Spleen (tissue), 11 donors: ENCODE measurements around the gene RAMP3. TPM values are rescaled to one million over a fixed set of nuclear protein-coding genes. Genes with fewer than 3 reads are reported as not detected.

Experiments used
- DNase-seq: peaks from one replicate; pipeline ENCODE4 v3.0.0-alpha.2; 2020
- H3K27ac ChIP-seq, 8 donors: fragments of 200-600 bp; sonication (generic) in 7 of 8; 1 replicate in 4 of 8; 2 replicates in 4 of 8; pipeline versions ENCODE4 v1.5.0 to v1.8.0; 2016 to 2021; ENCODE audit warnings: inconsistent platforms in 4 of 8, mild to moderate bottlenecking in 4 of 8, moderate library complexity in 1 of 8
- H3K27me3 ChIP-seq, 7 donors: fragments of 200-600 bp; sonication (generic) in 6 of 7; replicated peaks in 1 of 7; 1 replicate in 4 of 7; 2 replicates in 3 of 7; pipeline versions ENCODE4 v1.5.0 to v1.8.0; 2016 to 2021; ENCODE audit warnings: inconsistent platforms in 3 of 7, mild to moderate bottlenecking in 1 of 7
- H3K36me3 ChIP-seq, 6 donors: fragments of 200-600 bp; sonication (generic) in 5 of 6; 1 replicate in 4 of 6; 2 replicates in 2 of 6; pipeline versions ENCODE4 v1.5.0 to v1.8.0; 2016 to 2021; ENCODE audit warnings: inconsistent platforms in 2 of 6
- H3K4me1 ChIP-seq, 6 donors: fragments of 200-600 bp; sonication (generic) in 5 of 6; 1 replicate in 3 of 6; 2 replicates in 3 of 6; pipeline versions ENCODE4 v1.5.0 to v1.8.0; 2016 to 2021; ENCODE audit warnings: inconsistent platforms in 3 of 6
- H3K4me3 ChIP-seq, 8 donors: fragments of 200-600 bp; sonication (generic) in 7 of 8; 1 replicate in 4 of 8; 2 replicates in 4 of 8; pipeline versions ENCODE4 v1.5.0 to v1.8.0; 2016 to 2021; ENCODE audit warnings: inconsistent platforms in 4 of 8, mild to moderate bottlenecking in 4 of 8, moderate library complexity in 2 of 8
- H3K9me3 ChIP-seq, 8 donors: fragments of 200-600 bp; sonication (generic) in 7 of 8; 1 replicate in 4 of 8; 2 replicates in 4 of 8; pipeline versions ENCODE4 v1.5.0 to v1.8.0; 2016 to 2021; ENCODE audit warnings: inconsistent platforms in 4 of 8
- POLR2A ChIP-seq, 3 donors: fragments of 450-650 bp; IDR thresholded peaks; one replicate each; pipeline ENCODE4 v1.5.1; 2017; ENCODE audit warnings: antibody characterized with exemption in 3 of 3, mild to moderate bottlenecking in 1 of 3
- POLR2AphosphoS5 ChIP-seq, 3 donors: sonication (generic); formaldehyde crosslinking; IDR thresholded peaks; one replicate each; pipeline ENCODE4 v1.5.1; 2017; ENCODE audit warnings: antibody characterized with exemption in 3 of 3
- WGBS, 5 donors: extraction: QIAGEN DNeasy Blood & Tissue Kit in 3 of 5; methylation state at CpG; one replicate each; pipeline versions ENCODE4 v1.1.5 to v1.1.7; 2013 to 2018; 5-methylcytosine and 5-hydroxymethylcytosine counted together
- intact Hi-C: fragments of 100-400 bp; cut with DNase I; formaldehyde crosslinking; loops from one replicate; pipeline ENCODE4 v1.15.0; 2023; ENCODE audit warnings: low total_unique reads
- polyA plus RNA-seq, 3 donors: library from polyadenylated mRNA; stranded (reverse); fragments of 200-250 nt; gene quantifications; one replicate each; pipeline ENCODE4 v1.2.1, GENCODE V29; 2013
- total RNA-seq, 7 donors: library from RNA; depleted of rRNA in 3 of 7; stranded (reverse); fragments of >200 nt in 3 of 7; fragmentation: NEBNext Ultra II Directional in 4 of 7; extraction: Animal tissue kit (Norgen Biotek cat#: 25700) in 4 of 7; gene quantifications; one replicate each; pipeline versions ENCODE4 v1.1.0 to v1.2.1, GENCODE V29; 2016 to 2021
- TF ChIP-seq, protein P1 (sequence below), 11 experiments: fragments of 200-600 bp in 7 of 11; fragments of 450-650 bp in 4 of 11; sonication (generic) in 4 of 11; IDR thresholded peaks in 8 of 11; conservative IDR thresholded peaks in 3 of 11; 1 replicate in 7 of 11; 2 replicates in 4 of 11; pipeline versions ENCODE4 v1.4.0 to v1.8.0; 2016 to 2021; ENCODE audit warnings: antibody characterized with exemption in 11 of 11, inconsistent platforms in 4 of 11, mild to moderate bottlenecking in 1 of 11
- donor health status: healthy with polysubstance abuse.
- donor health status: DM: no; HTN: no; CAD: no; lungs with moderate emphysema.
- donor health status: DM: no; HTN: no; CAD: no.
- donor health status: Bipolar disorder and iron deficiency.
- donor health status: healthy.
- donor health status: DM: no; HTN: no; CAD: no.
- donor health status: DM: yes; HTN: yes; CAD: no.

Gene RAMP3
- total and polyA plus RNA-seq, 10 donors: 6.3 to 27.8 (median 13.6) TPM

GRCh38 chr7:45178241-45179225 lies 20.9 kb downstream of the RAMP3 start:
- no peak overlapping the region for H3K4me3 ChIP-seq
- H3K27ac ChIP-seq: no peak overlapping the region
- no peaks in the 10 kb centered on the region for H3K9me3 ChIP-seq
- intact Hi-C loops: no loop called here
- DNase-seq: peak; percentile 54
- no peaks in the 10 kb centered on the region for H3K36me3 ChIP-seq
- H3K4me1 ChIP-seq: no peaks in the 10 kb centered on the region
- TF ChIP-seq POLR2AphosphoS5 (IDR thresholded peaks at IDR 0.05) (no peak), POLR2A (IDR thresholded peaks at IDR 0.05) (no peak)
- TF ChIP-seq, protein P1, sequence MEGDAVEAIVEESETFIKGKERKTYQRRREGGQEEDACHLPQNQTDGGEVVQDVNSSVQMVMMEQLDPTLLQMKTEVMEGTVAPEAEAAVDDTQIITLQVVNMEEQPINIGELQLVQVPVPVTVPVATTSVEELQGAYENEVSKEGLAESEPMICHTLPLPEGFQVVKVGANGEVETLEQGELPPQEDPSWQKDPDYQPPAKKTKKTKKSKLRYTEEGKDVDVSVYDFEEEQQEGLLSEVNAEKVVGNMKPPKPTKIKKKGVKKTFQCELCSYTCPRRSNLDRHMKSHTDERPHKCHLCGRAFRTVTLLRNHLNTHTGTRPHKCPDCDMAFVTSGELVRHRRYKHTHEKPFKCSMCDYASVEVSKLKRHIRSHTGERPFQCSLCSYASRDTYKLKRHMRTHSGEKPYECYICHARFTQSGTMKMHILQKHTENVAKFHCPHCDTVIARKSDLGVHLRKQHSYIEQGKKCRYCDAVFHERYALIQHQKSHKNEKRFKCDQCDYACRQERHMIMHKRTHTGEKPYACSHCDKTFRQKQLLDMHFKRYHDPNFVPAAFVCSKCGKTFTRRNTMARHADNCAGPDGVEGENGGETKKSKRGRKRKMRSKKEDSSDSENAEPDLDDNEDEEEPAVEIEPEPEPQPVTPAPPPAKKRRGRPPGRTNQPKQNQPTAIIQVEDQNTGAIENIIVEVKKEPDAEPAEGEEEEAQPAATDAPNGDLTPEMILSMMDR (IDR thresholded peaks at IDR 0.05 in 8 of 11, conservative IDR thresholded peaks at IDR 0.05 in 3 of 11): no peak
- 67 to 84% (median 77%) methylated on average over 13 of the region's 13 CpGs for WGBS, 5 donors
- H3K27me3 ChIP-seq: peaks cover 0 to 15% (median 0%) of the 10 kb centered on the region in 7 donors

GRCh38 chr7:45179666-45180065 lies 22.1 kb downstream of the RAMP3 start:
- H3K27ac ChIP-seq: no peak overlapping the region
- peak; percentile 20 for DNase-seq
- no peaks in the 10 kb centered on the region for H3K4me1 ChIP-seq
- H3K27me3 ChIP-seq: peaks cover 0 to 15% (median 0%) of the 10 kb centered on the region in 7 donors
- no peaks in the 10 kb centered on the region for H3K36me3 ChIP-seq
- intact Hi-C loops: no loop called here
- TF ChIP-seq POLR2A (IDR thresholded peaks at IDR 0.05): no peak
- TF ChIP-seq POLR2AphosphoS5 (IDR thresholded peaks at IDR 0.05): no peak
- TF ChIP-seq, protein P1 (IDR thresholded peaks at IDR 0.05 in 8 of 11, conservative IDR thresholded peaks at IDR 0.05 in 3 of 11): no peak
- 69 to 91% (median 80%) methylated on average over 9 of the region's 9 CpGs for WGBS, 5 donors
- H3K4me3 ChIP-seq: no peak overlapping the region
- H3K9me3 ChIP-seq: no peaks in the 10 kb centered on the region

DNA sequence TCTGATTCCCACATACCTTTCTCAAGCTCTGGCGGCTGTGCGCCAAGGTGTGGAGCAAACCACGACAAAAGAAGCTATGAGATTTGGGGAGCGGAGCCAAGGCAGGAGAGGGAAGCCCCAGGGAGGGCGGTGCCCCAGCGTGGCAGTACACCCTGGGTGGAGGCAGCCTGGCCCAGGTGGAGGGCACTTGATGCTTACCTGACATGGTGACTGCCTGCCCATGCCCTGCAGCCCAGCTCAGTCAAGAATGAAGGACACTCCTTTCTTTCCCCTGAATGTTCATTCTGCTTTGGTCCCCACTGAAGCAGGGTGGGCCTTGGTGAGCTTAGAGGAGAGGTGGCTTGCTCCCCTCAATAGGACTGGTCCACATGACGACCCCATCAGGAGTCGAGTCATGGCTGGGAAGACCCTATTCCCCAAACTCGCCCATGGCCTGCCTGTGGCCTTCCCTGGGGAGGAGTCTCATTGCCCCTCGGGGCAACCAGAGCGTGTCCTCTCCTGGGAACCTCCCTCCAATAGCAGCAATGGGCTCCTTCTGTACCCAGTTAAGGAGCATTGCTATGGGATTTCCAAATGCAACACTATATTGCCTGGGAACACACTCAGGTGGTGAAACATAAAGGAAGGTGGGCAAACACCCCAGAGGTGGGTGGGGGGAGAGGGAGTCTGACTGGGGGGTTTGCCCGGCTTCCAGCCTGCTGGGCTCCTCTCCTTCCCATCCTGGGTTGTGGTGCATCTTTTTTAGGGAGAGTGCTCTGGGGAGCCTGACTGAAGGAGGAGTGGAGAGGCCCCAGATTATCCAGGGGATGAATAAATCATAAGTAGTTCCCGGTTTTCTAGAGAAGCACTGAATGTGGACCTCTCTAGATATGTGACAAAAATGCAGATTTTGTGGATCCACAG lies 22.7 kb downstream of the RAMP3 start:
- H3K27me3 ChIP-seq: peaks cover 0 to 15% (median 0%) of the 10 kb centered on the region in 7 donors
- no peak overlapping the region for H3K4me3 ChIP-seq
- H3K9me3 ChIP-seq: no peaks in the 10 kb centered on the region
- peak in 1 of 3 donors; percentile 9 for TF ChIP-seq POLR2AphosphoS5 (IDR thresholded peaks at IDR 0.05)
- TF ChIP-seq, protein P1 (IDR thresholded peaks at IDR 0.05 in 8 of 11, conservative IDR thresholded peaks at IDR 0.05 in 3 of 11): no peak
- intact Hi-C loops: no loop called here
- 77 to 86% (median 81%) methylated on average over 13 of the region's 13 CpGs for WGBS, 5 donors
- H3K27ac ChIP-seq: no peak overlapping the region
- no peaks in the 10 kb centered on the region for H3K36me3 ChIP-seq
- no peaks in the 10 kb centered on the region for H3K4me1 ChIP-seq
- DNase-seq: peak; percentile 58
